OCI-LY7 (cell line): ENCODE results near the gene LTBP4. TPM values are rescaled to one million over a fixed set of nuclear protein-coding genes. Genes with fewer than 3 reads are reported as not detected.

Experiments used
- BruUV-seq: library from RNA; stranded (reverse); fragments of 400-500 nt; replicated peaks from 2 replicates; lab custom pipeline; 2021; lab: Mats Ljungman, UMichigan
- CTCF ChIA-PET: fragments of 300-600 bp; sonication (Branson Sonifier 250); formaldehyde crosslinking; loops from one replicate; lab custom pipeline; 2022; ENCODE audit warnings: antibody characterized with exemption; ENCODE audit not compliant: unreplicated experiment; lab: Charles Lee
- POLR2A ChIA-PET: fragments of 300-600 bp; sonication (Branson Sonifier 250); formaldehyde crosslinking; loops from one replicate; lab custom pipeline; 2022; ENCODE audit warnings: antibody characterized with exemption; lab: Charles Lee
- DNase-seq: peaks from one replicate; pipeline ENCODE4 v3.0.0-alpha.2; 2015; ENCODE audit warnings: low spot score
- H2AFZ ChIP-seq: fragments of 200-600 bp; sonication (generic), shearing (Covaris generic); 2 replicates; pipeline ENCODE4 v1.6.1; 2014; ENCODE audit warnings: mild to moderate bottlenecking, antibody characterized with exemption, low read length, moderate library complexity
- H3K27ac ChIP-seq: fragments of 200-600 bp; sonication (generic); 2 replicates; pipeline ENCODE4 v1.5.1; 2014; ENCODE audit warnings: mixed run types, low read depth, mild to moderate bottlenecking, moderate library complexity, low read length, inconsistent platforms; ENCODE audit not compliant: poor library complexity, severe bottlenecking
- H3K36me3 ChIP-seq: fragments of 200-600 bp; sonication (generic); 2 replicates; pipeline ENCODE4 v1.6.1; 2014; ENCODE audit warnings: mild to moderate bottlenecking, antibody characterized with exemption, low read length, moderate library complexity, mixed read lengths; ENCODE audit not compliant: insufficient read depth
- H3K4me1 ChIP-seq: fragments of 200-600 bp; sonication (generic); 2 replicates; pipeline ENCODE4 v1.5.1; 2014; ENCODE audit warnings: mild to moderate bottlenecking, low read length; ENCODE audit not compliant: insufficient read depth, poor library complexity, severe bottlenecking
- H3K4me2 ChIP-seq: fragments of 200-600 bp; sonication (generic); 2 replicates; pipeline ENCODE4 v1.6.1; 2014; ENCODE audit warnings: mild to moderate bottlenecking, low read length
- H3K4me3 ChIP-seq: fragments of 200-600 bp; sonication (generic); 2 replicates; pipeline ENCODE4 v1.5.1; 2014; ENCODE audit warnings: mild to moderate bottlenecking, low read depth, low read length; ENCODE audit not compliant: poor library complexity, severe bottlenecking
- H3K79me2 ChIP-seq: fragments of 200-600 bp; sonication (generic); 2 replicates; pipeline ENCODE4 v1.6.1; 2016; ENCODE audit warnings: low read depth, mild to moderate bottlenecking, low read length, moderate library complexity, mixed read lengths; ENCODE audit not compliant: insufficient read depth
- H3K9me2 ChIP-seq: fragments of 200-600 bp; sonication (generic); 2 replicates; pipeline ENCODE4 v1.6.1; 2016; ENCODE audit warnings: mild to moderate bottlenecking, low read length, mixed read lengths; ENCODE audit not compliant: insufficient read depth
- H3K9me3 ChIP-seq: fragments of 200-600 bp; sonication (generic); 2 replicates; pipeline ENCODE4 v1.6.1; 2014; ENCODE audit warnings: mild to moderate bottlenecking, mixed run types, low read length, mixed read lengths
- H4K20me1 ChIP-seq: fragments of 200-600 bp; sonication (generic); 2 replicates; pipeline ENCODE4 v1.6.1; 2014; ENCODE audit warnings: mild to moderate bottlenecking, antibody characterized with exemption, low read length, moderate library complexity, mixed read lengths; ENCODE audit not compliant: insufficient read depth
- CTCF ChIP-seq: fragments of 200-600 bp; sonication (generic); conservative IDR thresholded peaks from 2 replicates; pipeline ENCODE4 v1.5.1; 2014; ENCODE audit warnings: mild to moderate bottlenecking, antibody characterized with exemption, low read length, moderate library complexity, mixed read lengths
- EZH2phosphoT487 ChIP-seq: fragments of 200-600 bp; sonication (generic); IDR thresholded peaks from 2 replicates; pipeline ENCODE4 v1.6.1; 2018; ENCODE audit warnings: low read depth, borderline replicate concordance, mild to moderate bottlenecking, mixed run types, antibody characterized with exemption, low read length, moderate library complexity, mixed read lengths
- intact Hi-C: fragments of 100-400 bp; cut with micrococcal nuclease; formaldehyde crosslinking; loops from one replicate; pipeline ENCODE4 v1.10.0; 2022; ENCODE audit not compliant: unreplicated experiment
- total RNA-seq, 2 experiments: library from RNA; depleted of rRNA in 1 of 2; stranded (reverse); fragments of >200 nt in 1 of 2; shearing (Covaris generic) in 1 of 2; gene quantifications; 2 replicates each; pipeline ENCODE4 v1.2.3, GENCODE V29; 2014 to 2022

Gene LTBP4
- total RNA-seq, 2 experiments from 2014 or later = 44.5 to 108 TPM

- no TSS peak for BruUV-seq
- TF ChIP-seq CTCF = no peak
- TF ChIP-seq EZH2phosphoT487 = no peak
- H3K36me3 ChIP-seq = peaks cover 7% of the 10 kb centered on the region
- no peak overlapping the region for H3K27ac ChIP-seq
- H4K20me1 ChIP-seq = no peaks in the 10 kb centered on the region
- CTCF ChIA-PET = no interaction called here
- intact Hi-C loops = no loop called here
- DNase-seq = no peak
- H3K4me3 ChIP-seq = no peak overlapping the region
- no peaks in the 10 kb centered on the region for H3K9me2 ChIP-seq
- no peaks in the 10 kb centered on the region for H3K9me3 ChIP-seq
- H3K79me2 ChIP-seq = no peaks in the 10 kb centered on the region
- POLR2A ChIA-PET = no interaction called here
- H3K4me1 ChIP-seq = peaks cover 5% of the 10 kb centered on the region
- no peak overlapping the region for H3K4me2 ChIP-seq
- no peak overlapping the region for H2AFZ ChIP-seq
These were observed 12.9 kb upstream of the LTBP4 start for GRCh38 chr19:40588110-40588854.

- no peak overlapping the region for H3K4me2 ChIP-seq
- ChIA-PET CTCF (no interaction called here), POLR2A (no interaction called here)
- DNase-seq = no peak
- intact Hi-C loops = no loop called here
- H2AFZ ChIP-seq = no peak overlapping the region
- no TSS peak for BruUV-seq
- H3K27ac ChIP-seq = no peak overlapping the region
- H3K9me3 ChIP-seq = no peaks in the 10 kb centered on the region
- H3K4me1 ChIP-seq = peaks cover 7% of the 10 kb centered on the region
- no peaks in the 10 kb centered on the region for H3K9me2 ChIP-seq
- no peak overlapping the region for H3K4me3 ChIP-seq
- peaks cover 7% of the 10 kb centered on the region for H3K36me3 ChIP-seq
- no peak for TF ChIP-seq EZH2phosphoT487
- no peak for TF ChIP-seq CTCF
- no peaks in the 10 kb centered on the region for H3K79me2 ChIP-seq
- no peaks in the 10 kb centered on the region for H4K20me1 ChIP-seq
These were observed 12.1 kb upstream of the LTBP4 start for GRCh38 chr19:40588926-40589569.
